ENCODE measurements around the gene AKT1. TPM values are rescaled to one million over a fixed set of nuclear protein-coding genes. Genes with fewer than 3 reads are reported as not detected.

Gene AKT1
- total and polyA plus RNA-seq, 2 of the 4 experiments (the other 2 are of a cell fraction) = 193 to 221 TPM

DNA sequence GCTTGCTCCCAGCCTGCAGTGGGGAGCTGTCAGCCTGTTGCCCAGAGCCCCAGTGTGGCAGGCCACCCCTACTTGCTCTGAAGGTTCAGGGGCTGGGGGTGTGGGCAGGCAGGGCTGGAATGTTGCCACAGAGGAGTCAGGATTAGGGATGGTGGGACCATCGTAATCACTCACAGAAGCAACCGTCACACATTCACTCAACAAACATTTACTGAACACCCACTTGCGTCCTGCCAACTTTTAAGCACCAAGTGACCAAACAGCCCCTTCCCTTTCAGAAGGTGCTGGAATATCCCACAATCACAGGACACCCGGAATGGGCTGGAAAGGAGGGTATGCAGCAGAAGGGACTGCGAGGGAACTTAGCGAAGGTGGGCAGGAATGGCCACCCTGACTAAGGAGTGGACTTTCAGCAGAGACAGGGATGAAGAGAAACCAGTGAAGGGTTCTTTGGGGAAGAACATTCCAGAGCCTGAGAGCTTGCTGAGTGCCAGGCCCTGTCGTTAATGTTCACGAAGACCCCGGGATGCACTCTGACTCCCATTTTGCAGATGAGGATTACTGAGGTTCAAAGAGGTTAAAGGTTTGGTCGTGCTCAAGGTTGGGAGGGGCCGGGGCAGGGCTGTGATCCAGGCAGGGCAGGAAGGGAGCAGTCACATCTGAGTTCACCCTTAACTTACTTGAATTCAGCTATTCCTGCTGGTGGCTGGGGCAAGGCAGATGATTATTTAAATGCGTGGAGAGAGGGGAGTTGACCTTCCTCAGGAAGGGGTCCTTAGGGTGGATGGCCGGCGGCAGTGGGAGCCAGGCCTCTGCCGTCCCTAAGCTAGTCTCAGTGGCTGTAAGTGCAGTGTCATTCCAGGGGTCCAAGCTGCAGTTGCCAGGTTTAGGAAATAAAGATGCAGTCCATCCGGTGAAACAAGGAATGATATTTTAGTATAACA, 3.0 kb upstream of the AKT1 start:
- Histone ChIP-seq H2BK20ac (ENCODE audit: low read depth, low read length) (no peak overlapping the region), H3K9me1 (ENCODE audit: insufficient read depth, low read length) (peaks cover 8% of the 10 kb centered on the region), H2AK9ac (replicated peaks; ENCODE audit: low read depth, low read length, poor library complexity) (peak overlapping the region; percentile 83), H2BK5ac (ENCODE audit: low read depth, low read length, poor library complexity, severe bottlenecking) (no peak overlapping the region), H3K4me2 (ENCODE audit: low read depth, low read length) (no peak overlapping the region), H2BK15ac (ENCODE audit: low read depth, low read length) (no peak overlapping the region), H4K20me1 (ENCODE audit: insufficient read depth, low read length) (peaks cover 13% of the 10 kb centered on the region), H4K91ac (ENCODE audit: insufficient read depth, low read depth, low read length) (no peak overlapping the region), H2AK5ac (ENCODE audit: low read depth, low read length) (peak overlapping the region; percentile 40; the same call in 1 of the 2 replicates), H3K23ac (ENCODE audit: low read depth, low read length) (no peak overlapping the region; the same call in 1 of the 2 replicates), H2AFZ (replicated peaks; ENCODE audit: low read length, poor library complexity) (peak overlapping the region; percentile 68), H2BK120ac (ENCODE audit: low read depth, low read length) (no peak overlapping the region), H3K56ac (ENCODE audit: extremely low read depth, insufficient read depth, low read length) (no peak overlapping the region), H3K18ac (ENCODE audit: low read depth, low read length) (no peak overlapping the region), H3K36me3 (ENCODE audit: control insufficient read depth, insufficient read depth, low read length) (no peaks in the 10 kb centered on the region), H3K4ac (ENCODE audit: low read depth, low read length) (no peak overlapping the region), H3K4me1 (ENCODE audit: control insufficient read depth, insufficient read depth, low read length) (peaks cover 23% of the 10 kb centered on the region), H3K14ac (replicated peaks; ENCODE audit: low read depth, low read length) (no peak overlapping the region), H4K5ac (ENCODE audit: low read depth, low read length) (no peak overlapping the region), H3K27me3 (ENCODE audit: control insufficient read depth, insufficient read depth, low read length) (no peaks in the 10 kb centered on the region), H3K79me1 (ENCODE audit: low read depth in 1 of 2, low read length in 2 of 2) (peaks cover 0 to 22% of the 10 kb centered on the region in 2 experiments; a peak in 3 of 4 replicates), H3K4me3 (ENCODE audit: insufficient read depth, low read depth, low read length) (no peak overlapping the region), H3K9ac (ENCODE audit: low read depth, low read length) (no peak overlapping the region), H3K9me3 (ENCODE audit: control insufficient read depth, insufficient read depth, low read length) (no peaks in the 10 kb centered on the region), H4K8ac (ENCODE audit: low read depth in 2 of 2, low read length in 2 of 2) (no peak overlapping the region; a peak in 1 of 4 replicates), H3K27ac (ENCODE audit: insufficient read depth, low read length) (no peak overlapping the region)
- no peak for DNase-seq
- dilution Hi-C loops (cut with HindIII; ENCODE audit: low sequenced_read_pairs, unreplicated experiment) (no loop called here), in situ Hi-C loops (cut with MboI; ENCODE audit: low sequenced_read_pairs) (no loop called here), intact Hi-C loops (cut with micrococcal nuclease) (no loop called here)
- 82% methylated on average over 8 of the region's 16 CpGs; no CpG with 5 or more reads in 1 of the 2 experiments for whole genome bisulfite sequencing, 2 experiments (ENCODE audit: extremely low coverage in 2 of 2, insufficient read length in 1 of 2)
- ChIA-PET CTCF (no interaction called here), POLR2A (ENCODE audit: unreplicated experiment) (no interaction called here)
- no TSS peak for BruUV-seq (replicated peaks)
- ATAC-seq (ENCODE audit: low read depth) = no peak
- TF ChIP-seq RCOR1 (IDR thresholded peaks at IDR 0.05; ENCODE audit: insufficient replicate concordance, low read length) = no peak
- TF ChIP-seq POLR2A (IDR thresholded peaks at IDR 0.05; ENCODE audit: low read depth, low read length) = no peak
- TF ChIP-seq, protein P1, sequence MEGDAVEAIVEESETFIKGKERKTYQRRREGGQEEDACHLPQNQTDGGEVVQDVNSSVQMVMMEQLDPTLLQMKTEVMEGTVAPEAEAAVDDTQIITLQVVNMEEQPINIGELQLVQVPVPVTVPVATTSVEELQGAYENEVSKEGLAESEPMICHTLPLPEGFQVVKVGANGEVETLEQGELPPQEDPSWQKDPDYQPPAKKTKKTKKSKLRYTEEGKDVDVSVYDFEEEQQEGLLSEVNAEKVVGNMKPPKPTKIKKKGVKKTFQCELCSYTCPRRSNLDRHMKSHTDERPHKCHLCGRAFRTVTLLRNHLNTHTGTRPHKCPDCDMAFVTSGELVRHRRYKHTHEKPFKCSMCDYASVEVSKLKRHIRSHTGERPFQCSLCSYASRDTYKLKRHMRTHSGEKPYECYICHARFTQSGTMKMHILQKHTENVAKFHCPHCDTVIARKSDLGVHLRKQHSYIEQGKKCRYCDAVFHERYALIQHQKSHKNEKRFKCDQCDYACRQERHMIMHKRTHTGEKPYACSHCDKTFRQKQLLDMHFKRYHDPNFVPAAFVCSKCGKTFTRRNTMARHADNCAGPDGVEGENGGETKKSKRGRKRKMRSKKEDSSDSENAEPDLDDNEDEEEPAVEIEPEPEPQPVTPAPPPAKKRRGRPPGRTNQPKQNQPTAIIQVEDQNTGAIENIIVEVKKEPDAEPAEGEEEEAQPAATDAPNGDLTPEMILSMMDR (conservative IDR thresholded peaks at IDR 0.05; ENCODE audit: low read depth, low read length) = no peak
- TF ChIP-seq SMC3 (IDR thresholded peaks at IDR 0.05; ENCODE audit: low read depth, low read length) = no peak
- TF ChIP-seq, protein P2, sequence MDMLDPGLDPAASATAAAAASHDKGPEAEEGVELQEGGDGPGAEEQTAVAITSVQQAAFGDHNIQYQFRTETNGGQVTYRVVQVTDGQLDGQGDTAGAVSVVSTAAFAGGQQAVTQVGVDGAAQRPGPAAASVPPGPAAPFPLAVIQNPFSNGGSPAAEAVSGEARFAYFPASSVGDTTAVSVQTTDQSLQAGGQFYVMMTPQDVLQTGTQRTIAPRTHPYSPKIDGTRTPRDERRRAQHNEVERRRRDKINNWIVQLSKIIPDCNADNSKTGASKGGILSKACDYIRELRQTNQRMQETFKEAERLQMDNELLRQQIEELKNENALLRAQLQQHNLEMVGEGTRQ (IDR thresholded peaks at IDR 0.05; ENCODE audit: low read depth, low read length) = no peak
- TF ChIP-seq CHD1 (IDR thresholded peaks at IDR 0.05; ENCODE audit: low read depth, low read length) = no peak
- TF ChIP-seq RFX5 (IDR thresholded peaks at IDR 0.05; ENCODE audit: low read depth, low read length) = no peak
- no peak for TF ChIP-seq RAD21 (IDR thresholded peaks at IDR 0.05; ENCODE audit: low read length)
- no peak for TF ChIP-seq FOS (IDR thresholded peaks at IDR 0.05; ENCODE audit: low read depth, low read length)
- no peak for TF ChIP-seq CEBPB (IDR thresholded peaks at IDR 0.05; ENCODE audit: low read depth, low read length)
- TF ChIP-seq BHLHE40 (IDR thresholded peaks at IDR 0.05; ENCODE audit: low read depth, low read length) = no peak
- TF ChIP-seq, protein P3, sequence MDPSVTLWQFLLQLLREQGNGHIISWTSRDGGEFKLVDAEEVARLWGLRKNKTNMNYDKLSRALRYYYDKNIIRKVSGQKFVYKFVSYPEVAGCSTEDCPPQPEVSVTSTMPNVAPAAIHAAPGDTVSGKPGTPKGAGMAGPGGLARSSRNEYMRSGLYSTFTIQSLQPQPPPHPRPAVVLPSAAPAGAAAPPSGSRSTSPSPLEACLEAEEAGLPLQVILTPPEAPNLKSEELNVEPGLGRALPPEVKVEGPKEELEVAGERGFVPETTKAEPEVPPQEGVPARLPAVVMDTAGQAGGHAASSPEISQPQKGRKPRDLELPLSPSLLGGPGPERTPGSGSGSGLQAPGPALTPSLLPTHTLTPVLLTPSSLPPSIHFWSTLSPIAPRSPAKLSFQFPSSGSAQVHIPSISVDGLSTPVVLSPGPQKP (IDR thresholded peaks at IDR 0.05; ENCODE audit: borderline replicate concordance, low read depth, low read length) = no peak
- no peak for TF ChIP-seq MAZ (IDR thresholded peaks at IDR 0.05; ENCODE audit: borderline replicate concordance, low read depth, low read length)
- TF ChIP-seq NFE2L2 (IDR thresholded peaks at IDR 0.05; ENCODE audit: low read depth, low read length) = no peak
